Measurements from ENCODE around the gene THEMIS.
"Not testable (repeated sequence)": the region's sequence is repeated elsewhere in the genome, so short reads cannot be mapped to it uniquely, and the experiment has no call there.

The THEMIS gene

GRCh38 chr6:127900935-127901334 lies at the start of gene THEMIS:
Gene THEMIS, minus strand, starts transcription at chr6:127901058. Its CDS starts 126 bp downstream, at chr6:127900932.
- DNase-seq: no peak

GRCh38 chr6:127949251-127949650 lies 48.4 kb upstream of the THEMIS start:
- no peak for DNase-seq

GRCh38 chr6:127946388-127946787 lies 45.5 kb upstream of the THEMIS start:
- no peak for DNase-seq

- DNase-seq: no peak
Measured at GRCh38 chr6:127945434-127946097, 44.7 kb upstream of the THEMIS start.

GRCh38 chr6:127941228-127941627 lies 40.4 kb upstream of the THEMIS start:
- no peak for DNase-seq

- no peak for DNase-seq
Measured at GRCh38 chr6:127939442-127940066, 38.7 kb upstream of the THEMIS start.

GRCh38 chr6:127938701-127939100 lies 37.8 kb upstream of the THEMIS start:
- no peak for DNase-seq

GRCh38 chr6:127937747-127938146 lies 36.9 kb upstream of the THEMIS start:
- DNase-seq: no peak

- DNase-seq: no peak
Measured at GRCh38 chr6:127937102-127937501, 36.2 kb upstream of the THEMIS start.

GRCh38 chr6:127934956-127935355 lies 34.1 kb upstream of the THEMIS start:
- no peak for DNase-seq

- DNase-seq: no peak
Measured at GRCh38 chr6:127933852-127934840, 33.3 kb upstream of the THEMIS start.

GRCh38 chr6:127933137-127933536 lies 32.3 kb upstream of the THEMIS start:
- DNase-seq: no peak

- no peak for DNase-seq
Measured at GRCh38 chr6:127932708-127933107, 31.9 kb upstream of the THEMIS start.

- DNase-seq: not testable (repeated sequence)
Measured at GRCh38 chr6:127926441-127926840, 25.6 kb upstream of the THEMIS start.

- no peak for DNase-seq
Measured at GRCh38 chr6:127924440-127924839, 23.6 kb upstream of the THEMIS start.

- no peak for DNase-seq
Measured at GRCh38 chr6:127924031-127924430, 23.2 kb upstream of the THEMIS start.

- DNase-seq: no peak
Measured at GRCh38 chr6:127923135-127923534, 22.3 kb upstream of the THEMIS start.

- DNase-seq: no peak
Measured at GRCh38 chr6:127921982-127922381, 21.1 kb upstream of the THEMIS start.

- DNase-seq: no peak
Measured at GRCh38 chr6:127920804-127921203, 19.9 kb upstream of the THEMIS start.

- DNase-seq: no peak
Measured at GRCh38 chr6:127918506-127919427, 17.9 kb upstream of the THEMIS start.

GRCh38 chr6:127917766-127918165 lies 16.9 kb upstream of the THEMIS start:
- DNase-seq: no peak

GRCh38 chr6:127914240-127914639 lies 13.4 kb upstream of the THEMIS start:
- DNase-seq: no peak

Measured in right forelimb (tissue), 1 donor.